ENCODE measurements around the gene RANBP3. TPM values are rescaled to one million over a fixed set of nuclear protein-coding genes. Genes with fewer than 3 reads are reported as not detected.

Gene RANBP3
- total and polyA plus RNA-seq, 2 of the 8 experiments (the other 6 are each of a cell fraction or from before 2014, with no cell fraction given), result 95.4 to 122 TPM

DNA sequence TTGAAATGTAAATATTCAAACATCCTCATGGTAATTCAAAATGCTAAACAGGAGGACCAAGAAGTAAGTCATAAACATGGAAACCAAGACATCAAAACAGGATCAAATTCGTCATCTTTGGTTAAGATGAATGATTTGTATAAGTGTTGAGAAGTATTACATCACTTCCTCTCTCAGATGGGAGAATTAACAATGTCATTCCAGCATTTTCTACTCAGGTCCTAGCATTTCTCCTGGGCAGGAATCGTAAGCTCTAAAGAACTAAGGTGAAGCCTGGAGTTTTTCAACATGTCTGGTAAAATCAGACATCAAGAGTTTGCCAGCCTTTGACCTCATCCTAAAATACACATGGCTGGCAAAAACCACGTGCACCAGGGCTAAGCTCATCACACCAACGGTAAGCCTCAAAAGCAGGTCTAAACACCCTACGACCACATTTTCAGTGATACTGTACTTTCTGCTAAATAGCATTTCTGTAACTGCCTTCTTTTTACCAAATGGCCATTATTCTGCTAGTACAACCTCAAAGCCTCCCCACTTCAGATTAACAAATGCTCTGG, 24.8 kb downstream of the RANBP3 start:
- H3K4me2 ChIP-seq (ENCODE audit: insufficient read depth in 1 of 2, low read depth in 2 of 2, low read length in 2 of 2), result peak overlapping the region; percentile 43 to 65; a peak in 2 of 4 replicates
- no peaks in the 10 kb centered on the region for H3K9me3 ChIP-seq (ENCODE audit: insufficient read depth in 2 of 2, low read depth in 1 of 2, low read length in 1 of 2)
- peak overlapping the region; percentile 87 for H2BK12ac ChIP-seq (ENCODE audit: low read depth, low read length)
- CTCF ChIA-PET (ENCODE audit: partially characterized antibody), result interaction anchor here (0.6 to 6.0 kb wide), 6 partner anchors 8 to 213 kb away, joined by 3 to 48 read pairs (median 4); no protein-coding TSS in a partner anchor
- H3K27me3 ChIP-seq (replicated peaks in 1 of 4; ENCODE audit: control insufficient read depth in 3 of 4, extremely low read depth in 1 of 4, insufficient read depth in 3 of 4, low read length in 3 of 4), result no peaks in the 10 kb centered on the region; a peak in 1 of 7 replicates
- peak overlapping the region in 1 of 4 experiments; percentile 15; a peak in 1 of 8 replicates for H3K4me3 ChIP-seq (ENCODE audit: extremely low read depth in 1 of 4, insufficient read depth in 2 of 4, low read depth in 3 of 4, low read length in 4 of 4)
- peaks cover 0 to 3% (median 0%) of the 10 kb centered on the region in 4 experiments; a peak in 1 of 8 replicates for H3K36me3 ChIP-seq (ENCODE audit: control insufficient read depth in 2 of 4, insufficient read depth in 4 of 4, low read length in 3 of 4)
- H2BK120ac ChIP-seq (replicated peaks; ENCODE audit: low read depth, low read length), result no peak overlapping the region
- no peak overlapping the region for H3K56ac ChIP-seq (replicated peaks; ENCODE audit: insufficient read length, low read depth, low read length)
- no peak overlapping the region for H4K5ac ChIP-seq (ENCODE audit: insufficient read length, low read depth, low read length)
- no peak overlapping the region for H2AFZ ChIP-seq (ENCODE audit: low read length)
- H3K4ac ChIP-seq (replicated peaks; ENCODE audit: insufficient read length, low read depth, low read length), result no peak overlapping the region
- H2BK5ac ChIP-seq (ENCODE audit: low read depth, low read length), result peak overlapping the region; percentile 77; the same call in 1 of the 2 replicates
- H3K9ac ChIP-seq (replicated peaks in 1 of 4; ENCODE audit: extremely low read depth in 1 of 4, low read depth in 3 of 4, low read length in 3 of 4), result no peak overlapping the region
- H2BK15ac ChIP-seq (ENCODE audit: low read length), result 0 out of 2 replicates have a peak overlapping the region, but pooled peaks have one; percentile 40
- DNase-seq (ENCODE audit: low read depth in 1 of 2, low spot score in 2 of 2), result no peak
- peak overlapping the region; percentile 73; the same call in 1 of the 2 replicates for H3K18ac ChIP-seq (ENCODE audit: extremely low read depth, low read length)
- peak overlapping the region; percentile 56; the same call in 1 of the 2 replicates for H2BK20ac ChIP-seq (ENCODE audit: low read length)
- H3K79me1 ChIP-seq (ENCODE audit: low read depth, low read length), result peaks cover 32% of the 10 kb centered on the region
- FAIRE-seq, result no peak
- peak overlapping the region; percentile 84; the same call in 1 of the 2 replicates for H2AK5ac ChIP-seq (ENCODE audit: low read depth, low read length)
- POLR2A ChIA-PET (ENCODE audit: partially characterized antibody), result interaction anchor here (1.0 to 4.0 kb wide), 2 partner anchors 10 to 19 kb away, joined by 4 to 13 read pairs; no protein-coding TSS in a partner anchor
- H3K23me2 ChIP-seq (ENCODE audit: low read depth, low read length), result no peaks in the 10 kb centered on the region
- peaks cover 33 to 45% of the 10 kb centered on the region in 2 experiments for H4K20me1 ChIP-seq (replicated peaks in 1 of 2; ENCODE audit: control insufficient read depth in 1 of 2, insufficient read depth in 2 of 2, low read length in 2 of 2)
- no peak overlapping the region for H4K8ac ChIP-seq (ENCODE audit: extremely low read depth, insufficient read depth, low read length)
- H3K14ac ChIP-seq (ENCODE audit: insufficient read length), result no peak overlapping the region
- H4K91ac ChIP-seq (replicated peaks; ENCODE audit: insufficient read length, low read length), result no peak overlapping the region
- no peak overlapping the region for H3K27ac ChIP-seq (ENCODE audit: low read depth, low read length)
- H3K4me1 ChIP-seq (replicated peaks in 1 of 4; ENCODE audit: control insufficient read depth in 3 of 4, insufficient read depth in 4 of 4, low read length in 3 of 4), result peaks cover 33 to 58% (median 46%) of the 10 kb centered on the region in 4 experiments
- H3K23ac ChIP-seq (ENCODE audit: insufficient read length), result no peak overlapping the region
- H3K79me2 ChIP-seq (ENCODE audit: control insufficient read depth in 1 of 2, insufficient read depth in 2 of 2, low read length in 2 of 2), result peaks cover 9 to 92% of the 10 kb centered on the region in 2 experiments
- WGBS, 2 experiments (ENCODE audit: extremely low coverage in 1 of 2, insufficient coverage in 1 of 2, insufficient read length in 1 of 2, insufficient replicate concordance in 2 of 2, low coverage in 1 of 2, low lambda C conversion rate in 2 of 2, missing lambda C conversion rate in 1 of 2), result 61% methylated on average over 5 of the region's 5 CpGs; no CpG with 5 or more reads in 1 of the 2 experiments
- TF ChIP-seq, protein P1, sequence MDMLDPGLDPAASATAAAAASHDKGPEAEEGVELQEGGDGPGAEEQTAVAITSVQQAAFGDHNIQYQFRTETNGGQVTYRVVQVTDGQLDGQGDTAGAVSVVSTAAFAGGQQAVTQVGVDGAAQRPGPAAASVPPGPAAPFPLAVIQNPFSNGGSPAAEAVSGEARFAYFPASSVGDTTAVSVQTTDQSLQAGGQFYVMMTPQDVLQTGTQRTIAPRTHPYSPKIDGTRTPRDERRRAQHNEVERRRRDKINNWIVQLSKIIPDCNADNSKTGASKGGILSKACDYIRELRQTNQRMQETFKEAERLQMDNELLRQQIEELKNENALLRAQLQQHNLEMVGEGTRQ (IDR thresholded peaks at IDR 0.05; ENCODE audit: low read length), result no peak
- TF ChIP-seq, protein P2, sequence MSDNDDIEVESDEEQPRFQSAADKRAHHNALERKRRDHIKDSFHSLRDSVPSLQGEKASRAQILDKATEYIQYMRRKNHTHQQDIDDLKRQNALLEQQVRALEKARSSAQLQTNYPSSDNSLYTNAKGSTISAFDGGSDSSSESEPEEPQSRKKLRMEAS (IDR thresholded peaks at IDR 0.05), result peak; percentile 51
- TF ChIP-seq KDM4A (IDR thresholded peaks at IDR 0.05; ENCODE audit: low read depth, low read length, severe bottlenecking), result no peak
- TF ChIP-seq ATF2 (IDR thresholded peaks at IDR 0.05; ENCODE audit: low read length), result no peak
- TF ChIP-seq, protein P3, sequence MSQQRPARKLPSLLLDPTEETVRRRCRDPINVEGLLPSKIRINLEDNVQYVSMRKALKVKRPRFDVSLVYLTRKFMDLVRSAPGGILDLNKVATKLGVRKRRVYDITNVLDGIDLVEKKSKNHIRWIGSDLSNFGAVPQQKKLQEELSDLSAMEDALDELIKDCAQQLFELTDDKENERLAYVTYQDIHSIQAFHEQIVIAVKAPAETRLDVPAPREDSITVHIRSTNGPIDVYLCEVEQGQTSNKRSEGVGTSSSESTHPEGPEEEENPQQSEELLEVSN (IDR thresholded peaks at IDR 0.05), result peak; percentile 41; the same call in 1 of the 2 replicates

All from H1 (cell line).